Endothelial cell (in vitro differentiated cells): ENCODE results near the gene TNRC6A. TPM values are rescaled to one million over a fixed set of nuclear protein-coding genes. Genes with fewer than 3 reads are reported as not detected.

Experiments used
- DNase-seq: peaks from one replicate; pipeline ENCODE4 v3.0.0; 2021; ENCODE audit warnings: low spot score
- H3K27ac Mint-ChIP-seq: one replicate; pipeline ENCODE4 v1.8.0; 2021; ENCODE audit warnings: mixed read lengths, inconsistent platforms; ENCODE audit not compliant: unreplicated experiment
- H3K27me3 Mint-ChIP-seq: one replicate; pipeline ENCODE4 v1.8.0; 2021; ENCODE audit warnings: mild to moderate bottlenecking, moderate library complexity, mixed read lengths, inconsistent platforms; ENCODE audit not compliant: unreplicated experiment
- H3K36me3 Mint-ChIP-seq: one replicate; pipeline ENCODE4 v1.8.0; 2021; ENCODE audit warnings: mild to moderate bottlenecking, low read depth, mixed read lengths, inconsistent platforms; ENCODE audit not compliant: unreplicated experiment
- H3K4me1 Mint-ChIP-seq: one replicate; pipeline ENCODE4 v1.8.0; 2021; ENCODE audit warnings: mild to moderate bottlenecking, mixed read lengths, inconsistent platforms; ENCODE audit not compliant: unreplicated experiment
- H3K4me3 Mint-ChIP-seq: one replicate; pipeline ENCODE4 v1.8.0; 2021; ENCODE audit warnings: mild to moderate bottlenecking, mixed read lengths, inconsistent platforms; ENCODE audit not compliant: unreplicated experiment
- H3K9me3 Mint-ChIP-seq: one replicate; pipeline ENCODE4 v1.8.0; 2021; ENCODE audit warnings: mixed read lengths, inconsistent platforms; ENCODE audit not compliant: unreplicated experiment
- long read RNA-seq: library from polyadenylated mRNA; unstranded; transcript quantifications from one replicate; pipeline ENCODE4 v2.0.0, GENCODE V29; 2020; ENCODE audit not compliant: unreplicated experiment
- total RNA-seq: library from RNA; stranded (reverse); fragmentation: NEBNext Ultra II Directional; extraction: Animal tissue kit (Norgen Biotek cat#: 25700); gene quantifications from one replicate; pipeline ENCODE4 v1.2.1, GENCODE V29; 2021; ENCODE audit not compliant: unreplicated experiment
- TF ChIP-seq, protein P1 (sequence below): fragments of 200-600 bp; sonication (generic); IDR thresholded peaks from one replicate; pipeline ENCODE4 v1.5.0; 2021; ENCODE audit warnings: antibody characterized with exemption; ENCODE audit not compliant: unreplicated experiment

Gene TNRC6A
- total RNA-seq: 60.5 TPM
- long read RNA-seq, partial matches to known transcripts: 1 of 2 reads
- long read RNA-seq, other reads (novel, unspliced or antisense): 1 of 2 reads

DNA sequence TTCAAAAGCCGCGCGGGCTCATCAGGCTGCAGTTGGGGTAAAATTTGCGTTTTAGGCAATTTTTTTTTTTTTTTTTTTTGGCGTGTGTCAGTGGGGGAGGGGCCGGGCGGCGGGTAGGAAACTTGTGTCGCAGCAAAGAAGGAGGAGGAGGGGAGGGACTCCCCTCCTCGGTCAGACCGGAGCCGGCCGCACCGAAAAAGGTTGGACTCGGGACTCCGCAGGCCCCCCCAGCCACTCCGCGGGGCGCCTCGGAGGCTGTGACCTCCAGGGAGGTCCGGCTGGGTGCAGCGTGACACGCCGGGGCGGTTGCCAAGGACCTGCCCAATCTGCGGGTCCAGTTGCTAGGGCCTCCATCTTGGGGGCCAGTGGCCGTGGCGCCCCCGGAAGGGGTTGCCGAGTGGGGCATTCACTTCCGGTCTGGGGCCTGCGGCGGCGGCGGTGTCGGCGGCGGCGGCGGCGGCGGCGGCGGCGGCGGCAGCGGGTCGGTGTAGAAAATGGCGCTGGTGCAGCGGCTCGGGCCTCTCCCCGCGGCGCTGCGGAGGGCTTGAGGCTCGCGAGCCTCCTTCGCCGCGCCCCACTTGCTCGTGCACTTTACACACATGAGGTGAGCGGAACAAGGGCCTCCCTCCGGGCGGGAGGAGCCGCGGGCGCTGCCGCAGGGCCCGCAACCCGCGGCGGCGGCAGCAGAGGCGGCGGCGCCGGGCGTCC lies at the start of gene TNRC6A:
TSS of gene TNRC6A (plus strand) at position 409 of the 708 bp plus-strand sequence. CDS start at position 600, 191 bp downstream.
- peak within 1 kb of the TSS; percentile 97 for H3K27ac Mint-ChIP-seq

DNA sequence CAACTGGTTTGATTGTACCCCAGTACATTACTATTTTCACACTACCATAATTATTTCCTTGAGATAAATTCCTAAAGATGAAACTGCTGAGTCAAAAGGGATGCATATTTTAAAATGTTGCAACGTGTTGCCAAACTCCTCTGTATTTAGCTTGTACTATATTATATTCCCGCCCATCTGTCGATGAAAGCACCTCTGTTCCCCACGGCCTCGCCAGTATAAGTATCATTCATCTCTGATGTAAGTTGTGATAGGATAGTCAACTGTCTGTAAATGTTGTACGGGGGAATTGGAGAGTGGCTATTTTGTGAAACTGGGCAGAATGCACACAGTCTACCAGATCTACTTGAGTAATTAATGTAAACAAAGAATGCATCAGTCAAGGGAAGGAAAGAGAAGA lies 47.7 kb upstream of the TNRC6A start:
- H3K9me3 Mint-ChIP-seq: no peaks in the 10 kb centered on the region
- H3K4me3 Mint-ChIP-seq: no peak overlapping the region
- H3K4me1 Mint-ChIP-seq: peaks cover 13% of the 10 kb centered on the region
- peaks cover 3% of the 10 kb centered on the region for H3K27me3 Mint-ChIP-seq
- H3K36me3 Mint-ChIP-seq: no peaks in the 10 kb centered on the region
- no peak overlapping the region for H3K27ac Mint-ChIP-seq
- TF ChIP-seq, protein P1, sequence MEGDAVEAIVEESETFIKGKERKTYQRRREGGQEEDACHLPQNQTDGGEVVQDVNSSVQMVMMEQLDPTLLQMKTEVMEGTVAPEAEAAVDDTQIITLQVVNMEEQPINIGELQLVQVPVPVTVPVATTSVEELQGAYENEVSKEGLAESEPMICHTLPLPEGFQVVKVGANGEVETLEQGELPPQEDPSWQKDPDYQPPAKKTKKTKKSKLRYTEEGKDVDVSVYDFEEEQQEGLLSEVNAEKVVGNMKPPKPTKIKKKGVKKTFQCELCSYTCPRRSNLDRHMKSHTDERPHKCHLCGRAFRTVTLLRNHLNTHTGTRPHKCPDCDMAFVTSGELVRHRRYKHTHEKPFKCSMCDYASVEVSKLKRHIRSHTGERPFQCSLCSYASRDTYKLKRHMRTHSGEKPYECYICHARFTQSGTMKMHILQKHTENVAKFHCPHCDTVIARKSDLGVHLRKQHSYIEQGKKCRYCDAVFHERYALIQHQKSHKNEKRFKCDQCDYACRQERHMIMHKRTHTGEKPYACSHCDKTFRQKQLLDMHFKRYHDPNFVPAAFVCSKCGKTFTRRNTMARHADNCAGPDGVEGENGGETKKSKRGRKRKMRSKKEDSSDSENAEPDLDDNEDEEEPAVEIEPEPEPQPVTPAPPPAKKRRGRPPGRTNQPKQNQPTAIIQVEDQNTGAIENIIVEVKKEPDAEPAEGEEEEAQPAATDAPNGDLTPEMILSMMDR: no peak
- DNase-seq: no peak

More for the DNA sequence above, at the start of gene TNRC6A:
- DNase-seq: peak; percentile 82
- Mint-ChIP-seq H3K9me3 (no peaks in the 10 kb centered on the region), H3K27me3 (peaks cover 6% of the 10 kb centered on the region), H3K36me3 (peaks cover 18% of the 10 kb centered on the region), H3K4me3 (peak within 1 kb of the TSS; percentile 99), H3K4me1 (peaks cover 28% of the 10 kb centered on the region)
- TF ChIP-seq, protein P1: no peak

DNA sequence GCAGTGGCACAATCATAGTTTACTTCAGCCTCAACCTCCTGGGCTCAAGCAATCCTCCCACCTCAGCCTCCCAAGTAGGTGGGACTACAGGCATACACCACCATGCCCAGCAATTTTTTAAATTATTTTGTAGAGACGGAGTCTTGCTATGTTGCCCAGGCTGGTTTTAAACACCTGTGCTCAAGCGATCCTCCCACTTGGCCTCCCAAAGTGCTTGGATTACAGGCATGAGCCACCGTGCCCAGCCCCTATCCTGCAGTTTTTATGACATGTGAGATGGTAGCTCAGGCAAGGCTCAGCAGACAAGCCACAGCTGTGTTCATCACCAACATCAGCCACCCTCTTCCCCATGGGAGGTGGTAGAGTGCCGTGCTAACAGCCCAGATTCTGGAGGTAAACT lies 46.2 kb upstream of the TNRC6A start:
- Mint-ChIP-seq H3K27ac (no peak overlapping the region), H3K4me1 (peaks cover 16% of the 10 kb centered on the region), H3K27me3 (peaks cover 3% of the 10 kb centered on the region), H3K9me3 (no peaks in the 10 kb centered on the region), H3K4me3 (no peak overlapping the region), H3K36me3 (no peaks in the 10 kb centered on the region)
- no peak for DNase-seq
- TF ChIP-seq, protein P1: no peak

DNA sequence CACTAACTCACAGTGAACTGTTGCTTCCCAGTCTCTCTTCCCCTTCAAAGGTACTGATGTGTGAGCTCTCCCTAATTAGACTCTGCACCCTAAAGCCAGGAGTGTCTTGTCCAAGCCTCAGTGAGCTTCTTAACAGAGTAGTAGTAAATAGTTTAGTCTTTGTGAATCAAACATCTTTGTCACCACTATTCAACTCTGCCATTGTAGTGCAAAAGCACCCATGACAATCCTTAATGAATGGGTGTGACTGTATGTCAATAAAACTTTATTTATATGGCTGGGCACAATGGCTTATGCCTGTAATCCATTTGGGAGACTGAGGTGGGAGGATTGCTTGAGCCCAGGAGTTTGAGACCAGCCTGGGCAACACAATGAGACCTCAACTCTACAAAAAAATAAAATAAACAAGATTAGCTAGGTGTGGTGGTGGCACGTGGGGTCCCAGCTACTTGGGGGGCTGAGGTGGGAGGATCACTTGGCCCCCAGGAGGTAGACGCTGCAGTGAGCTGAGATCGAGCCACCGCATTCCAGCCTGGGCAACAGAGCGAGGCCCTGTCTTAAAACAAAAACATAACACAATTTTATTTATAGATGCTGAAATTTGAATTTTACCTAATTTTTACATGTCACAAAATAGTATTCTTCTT lies 45.5 kb upstream of the TNRC6A start:
- Mint-ChIP-seq H3K4me3 (no peak overlapping the region), H3K36me3 (no peaks in the 10 kb centered on the region), H3K27me3 (peaks cover 3% of the 10 kb centered on the region), H3K4me1 (peaks cover 17% of the 10 kb centered on the region), H3K9me3 (no peaks in the 10 kb centered on the region), H3K27ac (no peak overlapping the region)
- TF ChIP-seq, protein P1: no peak
- no peak for DNase-seq
